ENCODE data around the gene RPS27. TPM values are rescaled to one million over a fixed set of nuclear protein-coding genes. Genes with fewer than 3 reads are reported as not detected.
A peak's percentile ranks its signal among the peaks of the same experiment; 100 is the strongest.

RPS27 gene
- total RNA-seq, result 2,661 TPM

DNA sequence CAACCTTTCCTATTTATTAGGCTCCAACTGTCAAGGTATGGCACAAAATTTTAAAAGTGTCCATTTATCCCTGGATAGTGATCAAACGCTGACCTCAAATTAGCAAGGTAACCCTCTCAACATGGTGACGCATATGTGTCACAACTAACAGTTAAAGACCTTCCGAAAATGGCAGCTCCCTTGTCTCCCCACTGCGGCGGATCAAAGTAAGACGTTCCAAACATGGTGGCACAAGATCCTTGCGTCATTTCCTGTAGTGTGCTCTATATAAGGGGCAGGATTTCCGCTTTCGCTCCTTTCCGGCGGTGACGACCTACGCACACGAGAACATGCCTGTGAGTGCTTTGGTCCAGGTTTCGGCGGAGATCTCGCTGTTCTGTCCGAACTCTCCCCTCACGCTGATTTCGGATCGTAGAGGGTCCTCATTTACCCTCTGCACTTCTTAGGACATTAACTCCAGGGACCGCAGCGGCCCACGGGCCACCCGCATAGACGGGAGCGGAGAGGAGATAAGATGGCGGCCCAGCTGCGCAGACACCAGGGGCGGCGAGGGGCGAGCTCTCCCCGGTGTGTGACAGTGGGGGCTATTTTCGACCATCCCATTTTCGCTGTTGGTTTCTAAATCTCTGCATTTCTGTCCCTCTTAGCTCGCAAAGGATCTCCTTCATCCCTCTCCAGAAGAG lies at the start of gene RPS27:
Gene RPS27 (plus strand): TSS at position 295 of the 683 bp plus-strand sequence. CDS start 35 bp downstream, at position 330.
- peak; percentile 95 for DNase-seq (ENCODE audit: low spot score)

DNA sequence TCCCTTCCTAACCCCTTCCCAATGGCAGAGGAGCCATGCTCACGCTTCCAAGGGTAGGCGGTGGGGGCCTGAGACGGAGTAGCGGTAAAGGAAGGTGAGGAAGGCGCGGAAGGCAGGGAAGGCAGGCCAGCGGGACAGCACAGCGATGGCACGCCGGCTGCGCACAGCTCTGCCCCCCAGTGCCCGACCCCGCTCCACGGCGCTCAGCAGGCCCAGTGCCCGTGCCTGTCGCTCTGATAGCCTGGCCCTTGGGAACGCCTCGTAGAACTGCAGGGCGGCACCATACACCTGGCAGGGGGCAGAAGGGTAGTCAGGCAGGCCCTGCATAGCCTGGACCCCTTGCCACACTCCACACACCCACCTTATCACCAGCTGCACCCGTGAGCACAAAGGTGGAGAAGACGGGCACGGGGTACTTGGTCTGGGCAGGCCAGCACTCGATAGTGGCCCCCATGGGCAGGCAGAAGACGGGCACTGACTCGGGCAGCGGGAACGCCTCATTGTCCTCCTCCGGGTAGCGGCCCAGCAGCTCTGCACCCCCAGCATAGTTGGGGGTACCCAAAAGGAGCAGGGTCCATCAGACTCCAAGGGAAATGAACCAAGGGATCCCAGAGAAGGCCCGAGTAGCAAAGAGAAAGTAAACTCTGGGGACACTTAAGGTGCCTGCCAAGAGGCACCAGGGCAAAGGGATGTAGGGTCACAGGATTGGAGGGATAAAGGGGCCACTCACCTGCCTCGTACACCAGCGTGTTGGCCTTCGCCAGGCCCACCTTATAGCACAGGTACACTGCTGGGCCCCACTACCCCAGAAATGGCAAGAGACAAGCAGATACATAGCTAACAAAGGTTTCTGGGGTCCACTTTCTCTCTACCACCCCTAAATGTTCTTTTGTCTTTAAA lies 48.5 kb upstream of the RPS27 start:
- no peak for DNase-seq (ENCODE audit: low spot score)

DNA sequence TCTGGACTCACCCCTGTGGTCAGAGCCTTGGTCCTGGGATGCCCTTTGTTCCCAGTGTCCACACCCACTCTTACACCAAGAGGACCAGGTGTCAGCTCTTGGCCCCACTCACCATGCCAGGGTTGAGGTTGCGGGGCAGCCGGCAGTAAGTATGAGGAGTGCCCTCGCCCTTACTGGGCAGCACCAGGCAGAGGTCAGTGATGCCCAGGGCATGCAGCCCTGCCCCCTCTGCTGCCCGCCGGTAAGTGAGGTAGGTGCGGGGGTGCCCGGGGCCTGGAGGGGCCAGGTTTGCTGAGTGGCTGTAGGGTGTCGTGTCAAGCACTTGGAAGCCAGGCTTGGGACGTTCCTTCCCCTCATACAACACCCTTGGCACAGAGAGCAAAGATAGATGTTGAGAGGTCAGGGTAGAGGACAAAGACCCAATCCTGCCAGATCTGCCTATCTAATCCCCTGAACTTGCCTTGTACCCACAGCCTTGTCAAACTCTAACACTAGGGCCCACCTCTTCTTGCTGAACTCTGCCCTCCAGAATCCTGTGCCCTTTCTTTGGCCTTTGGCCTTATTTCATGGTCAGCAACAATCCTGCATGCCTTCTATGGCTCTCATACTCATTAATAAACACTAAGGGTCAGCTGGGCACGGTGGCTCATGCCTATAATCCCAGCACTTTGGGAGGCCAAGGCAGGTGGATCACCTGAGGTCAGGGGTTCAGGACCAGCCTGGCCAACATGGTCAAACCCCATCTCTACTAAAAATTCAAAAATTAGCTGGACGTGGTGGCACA lies 47.6 kb upstream of the RPS27 start:
- no peak for DNase-seq (ENCODE audit: low spot score)

DNA sequence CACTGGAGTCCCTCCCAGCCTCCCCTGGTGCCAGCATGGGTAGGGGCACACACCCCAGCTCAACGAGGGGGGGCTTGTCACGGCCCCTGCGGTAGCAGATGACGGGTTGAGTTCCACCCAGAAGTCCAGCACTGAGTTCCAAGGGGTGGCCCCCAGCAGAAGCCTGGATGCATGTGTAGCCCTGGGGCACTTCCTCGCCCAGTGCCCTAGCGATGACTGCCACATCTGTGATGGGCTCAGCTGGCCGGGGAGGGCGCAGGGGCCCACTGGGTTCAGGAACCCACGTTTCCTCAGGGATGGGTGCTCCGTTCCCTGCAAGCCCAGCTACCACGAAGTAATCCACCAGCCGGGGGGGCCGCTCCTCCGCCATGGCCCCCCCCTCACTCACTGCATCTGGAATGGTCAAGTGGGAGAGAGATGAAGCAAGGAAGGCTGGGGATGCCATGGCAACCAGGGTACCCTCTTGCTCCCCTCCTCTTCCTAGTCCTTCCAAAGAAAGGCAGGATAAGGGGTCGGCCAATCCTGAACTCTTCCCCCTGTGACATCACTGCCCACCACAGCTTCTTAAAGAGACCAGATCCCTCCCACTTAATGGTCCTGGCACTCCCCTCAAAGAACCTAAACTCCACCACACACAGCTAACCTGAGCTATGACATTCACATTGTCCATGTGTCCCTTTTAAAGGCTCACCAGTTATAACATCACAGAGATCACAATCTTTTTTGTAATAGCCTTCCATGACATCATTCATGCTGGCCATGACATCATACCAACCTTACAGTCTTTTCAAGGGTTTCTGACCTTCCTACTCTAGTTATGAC lies 46.3 kb upstream of the RPS27 start:
- no peak for DNase-seq (ENCODE audit: low spot score)

DNA sequence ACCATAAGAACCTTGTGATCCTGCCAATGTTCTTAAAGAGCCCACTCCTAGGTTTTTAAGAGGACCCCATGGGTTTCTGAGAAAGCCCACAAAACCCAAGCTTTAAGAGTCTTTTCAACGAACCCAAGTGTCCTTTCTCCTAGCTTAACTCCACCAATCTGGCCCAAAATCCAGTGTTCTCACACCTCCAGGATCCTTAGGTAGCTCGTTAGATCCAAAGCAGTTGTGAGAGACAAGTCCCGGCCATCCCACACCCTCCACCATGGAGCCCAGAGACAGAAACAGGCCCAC lies 45.8 kb upstream of the RPS27 start:
- DNase-seq (ENCODE audit: low spot score), result no peak

DNA sequence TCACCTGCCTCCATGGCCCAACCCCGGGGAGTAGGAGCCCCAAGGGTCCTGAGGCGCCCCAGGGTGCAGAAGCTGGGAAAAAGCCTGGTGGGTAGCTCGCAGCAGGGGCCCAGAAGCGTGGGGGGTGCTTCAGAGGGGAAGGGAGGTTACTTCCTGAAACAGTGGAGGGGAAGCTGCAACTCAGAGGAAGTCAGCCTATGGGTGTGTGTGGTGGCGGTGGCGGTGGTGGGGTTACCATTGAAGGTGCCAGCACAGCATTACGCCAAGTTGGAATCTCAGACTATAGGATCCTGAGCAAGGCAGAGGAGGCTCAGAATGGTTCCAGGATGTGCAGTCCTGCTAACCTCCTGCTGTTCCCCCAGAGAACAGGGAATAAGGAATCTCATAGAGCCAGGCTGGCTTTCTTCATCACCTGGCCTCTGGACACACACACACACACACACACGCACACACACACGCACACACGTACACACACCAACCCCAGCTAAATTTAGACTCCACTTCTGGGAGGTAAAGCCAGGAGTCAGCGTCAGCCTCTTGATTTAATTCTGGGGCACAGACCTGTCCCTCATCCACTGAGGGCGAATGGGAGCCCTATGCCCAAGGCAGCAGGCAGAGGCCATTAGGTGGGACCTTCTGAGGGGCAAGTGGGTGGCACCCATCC lies 45.3 kb upstream of the RPS27 start:
- peak; percentile 68 for DNase-seq (ENCODE audit: low spot score)

DNA sequence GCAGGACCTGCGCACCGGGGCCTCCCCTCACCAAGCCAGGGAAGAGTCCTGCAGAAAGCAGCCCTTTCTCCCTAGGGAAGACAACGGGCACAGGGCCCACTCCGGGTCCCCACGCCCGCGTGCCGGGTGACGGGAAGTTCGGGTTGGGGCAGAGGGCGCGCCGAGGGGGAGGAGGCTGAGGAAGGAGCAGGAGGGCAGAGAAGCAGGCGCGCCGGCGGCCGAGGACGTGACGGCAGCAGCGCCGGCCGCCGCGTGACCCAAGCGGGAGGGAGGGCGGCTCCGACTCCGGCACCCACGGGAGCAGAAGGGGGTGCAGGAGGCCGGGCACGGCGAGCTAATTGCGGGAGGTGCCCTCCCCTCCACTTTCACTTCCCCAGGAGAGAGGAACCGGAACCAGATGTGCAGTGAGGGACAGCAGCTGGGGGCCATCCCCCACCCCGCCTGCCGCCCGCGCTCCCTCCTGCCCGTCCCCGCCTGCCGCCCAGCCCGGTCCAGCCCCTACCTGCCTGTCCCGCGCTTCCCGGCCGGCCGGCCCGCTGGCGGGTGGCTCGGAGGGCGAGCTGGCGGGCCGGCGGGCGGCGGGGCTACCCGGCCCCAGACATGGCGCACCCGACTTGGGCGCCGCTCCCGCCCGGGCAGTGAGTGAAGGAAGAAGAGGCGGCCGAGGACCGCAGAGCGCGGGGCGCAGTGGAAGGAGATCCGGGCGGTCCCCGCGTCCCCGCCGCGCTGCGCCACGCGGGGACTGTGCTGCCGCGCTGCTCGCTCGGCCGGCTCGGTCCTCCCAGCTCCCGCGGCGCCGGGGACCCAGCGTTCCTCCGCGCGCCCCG lies 44.6 kb upstream of the RPS27 start:
- peak; percentile 85 for DNase-seq (ENCODE audit: low spot score)

DNA sequence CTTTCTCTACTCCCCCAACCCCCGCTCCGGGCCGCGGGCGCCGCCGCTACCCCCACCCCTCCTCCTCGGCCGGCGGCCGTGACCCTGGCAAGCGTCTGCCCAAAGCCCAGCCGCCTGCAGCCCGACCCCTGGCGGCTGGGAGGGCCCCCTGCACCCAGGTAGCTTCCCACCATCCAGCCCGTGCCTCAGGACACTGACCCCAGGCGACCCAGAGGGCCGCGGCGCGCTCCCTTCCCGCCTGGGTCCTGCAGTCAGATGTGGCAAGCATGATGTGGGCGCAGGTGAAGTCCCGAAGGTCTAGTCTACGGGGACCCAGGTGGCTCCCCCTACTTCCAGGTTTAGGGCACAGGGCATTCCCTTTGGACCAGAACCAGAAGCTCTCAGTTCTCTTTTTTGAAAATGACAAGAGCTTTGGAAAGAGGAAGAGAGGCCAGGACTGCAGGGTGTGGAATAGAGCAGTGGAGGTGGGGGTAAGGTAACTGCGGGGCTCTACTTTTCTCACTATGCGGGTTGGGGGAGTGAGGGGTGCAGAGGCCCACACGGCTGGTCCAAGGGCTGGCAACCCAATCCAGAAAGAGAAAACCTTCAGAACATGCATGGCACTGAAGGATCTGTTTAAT lies 43.8 kb upstream of the RPS27 start, which contains the start of gene DENND4B:
Gene DENND4B (minus strand): TSS at position 97 of the 620 bp plus-strand sequence. CDS start 2,344 bp downstream, outside the sequence.
- DNase-seq (ENCODE audit: low spot score), result peak; percentile 85

DNA sequence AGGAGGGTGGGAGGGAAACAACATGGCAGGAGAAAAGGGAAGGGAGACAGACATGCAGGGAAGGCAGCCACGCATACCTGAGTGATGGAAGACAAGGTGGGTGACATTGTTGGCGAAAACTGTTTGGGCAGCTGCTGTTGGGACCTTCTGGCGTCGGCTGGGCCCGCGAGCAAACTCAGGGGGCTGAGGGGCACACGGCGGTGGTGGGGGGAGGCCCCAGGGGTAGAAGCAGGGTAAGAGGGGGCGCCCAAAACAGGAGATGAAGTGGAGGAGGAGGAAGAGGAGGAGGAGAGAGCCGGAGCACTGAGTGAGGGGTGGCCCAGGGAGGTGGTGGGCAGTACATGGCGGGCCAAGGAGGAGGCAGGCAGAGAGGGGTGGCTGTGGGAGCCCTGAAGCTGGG lies 39.4 kb upstream of the RPS27 start:
- no peak for DNase-seq (ENCODE audit: low spot score)

DNA sequence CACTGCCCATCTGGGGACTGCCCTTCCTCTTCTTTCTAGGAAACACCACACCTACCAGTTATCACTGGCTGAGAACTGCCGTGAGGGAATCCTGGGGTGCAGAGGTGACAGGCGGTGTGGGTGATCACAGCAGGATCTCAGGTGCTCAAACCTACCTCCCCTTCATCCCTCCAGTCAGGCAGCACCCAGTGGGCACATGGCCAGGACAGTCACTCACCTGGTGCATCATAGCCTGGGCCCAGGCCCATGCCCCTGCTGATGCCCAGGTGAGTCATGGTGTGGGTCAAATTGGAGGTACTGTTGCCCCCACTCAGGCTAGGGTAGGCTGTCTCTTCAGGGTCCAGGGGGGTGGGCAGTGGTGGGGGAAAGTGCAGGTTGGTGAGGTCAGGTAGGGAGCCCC lies 38.8 kb upstream of the RPS27 start:
- no peak for DNase-seq (ENCODE audit: low spot score)

DNA sequence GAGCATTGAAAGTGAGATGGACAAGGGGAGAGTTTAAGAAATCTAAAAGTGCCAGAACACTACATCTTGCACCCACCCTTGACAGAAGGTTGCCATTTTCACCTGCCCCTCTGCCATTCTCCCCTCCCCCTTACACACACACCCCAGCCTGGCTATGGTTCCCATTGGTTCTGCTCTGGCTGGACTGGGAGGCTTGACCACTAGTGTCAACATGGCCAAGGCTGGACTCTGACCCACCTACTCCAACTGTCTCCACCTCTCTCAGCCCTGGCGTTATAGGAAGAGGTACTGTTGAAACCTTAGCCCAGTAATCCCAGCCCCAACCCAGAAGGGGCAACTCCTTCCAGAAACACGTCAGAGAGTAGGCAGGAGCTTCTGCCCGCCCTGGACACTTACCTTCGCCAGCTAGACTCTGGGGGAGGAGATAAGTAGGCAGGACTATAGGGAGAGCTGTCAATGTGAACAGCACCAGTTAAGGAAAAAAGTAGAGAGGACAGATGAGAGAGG lies 36.6 kb upstream of the RPS27 start:
- DNase-seq (ENCODE audit: low spot score), result no peak

DNA sequence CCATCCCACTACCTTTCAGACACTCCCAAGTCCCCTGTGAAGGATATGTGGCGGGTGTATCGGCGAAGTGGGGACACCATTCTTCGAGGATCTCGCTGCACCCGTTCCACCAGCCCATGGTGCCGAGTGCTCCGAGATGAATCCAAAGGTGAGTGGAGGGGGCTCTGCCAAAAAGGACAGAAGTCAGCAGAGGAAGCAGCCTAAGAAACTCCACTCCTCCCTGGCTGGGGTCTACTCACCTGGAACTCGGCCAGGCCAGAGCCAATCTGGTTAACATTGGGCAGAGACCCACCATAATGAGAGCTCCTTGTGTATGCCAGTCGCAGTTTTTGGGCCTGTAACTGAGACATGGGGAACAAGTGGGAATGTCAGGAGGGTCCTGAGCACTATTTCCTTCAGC lies 35.7 kb upstream of the RPS27 start:
- DNase-seq (ENCODE audit: low spot score), result no peak

DNA sequence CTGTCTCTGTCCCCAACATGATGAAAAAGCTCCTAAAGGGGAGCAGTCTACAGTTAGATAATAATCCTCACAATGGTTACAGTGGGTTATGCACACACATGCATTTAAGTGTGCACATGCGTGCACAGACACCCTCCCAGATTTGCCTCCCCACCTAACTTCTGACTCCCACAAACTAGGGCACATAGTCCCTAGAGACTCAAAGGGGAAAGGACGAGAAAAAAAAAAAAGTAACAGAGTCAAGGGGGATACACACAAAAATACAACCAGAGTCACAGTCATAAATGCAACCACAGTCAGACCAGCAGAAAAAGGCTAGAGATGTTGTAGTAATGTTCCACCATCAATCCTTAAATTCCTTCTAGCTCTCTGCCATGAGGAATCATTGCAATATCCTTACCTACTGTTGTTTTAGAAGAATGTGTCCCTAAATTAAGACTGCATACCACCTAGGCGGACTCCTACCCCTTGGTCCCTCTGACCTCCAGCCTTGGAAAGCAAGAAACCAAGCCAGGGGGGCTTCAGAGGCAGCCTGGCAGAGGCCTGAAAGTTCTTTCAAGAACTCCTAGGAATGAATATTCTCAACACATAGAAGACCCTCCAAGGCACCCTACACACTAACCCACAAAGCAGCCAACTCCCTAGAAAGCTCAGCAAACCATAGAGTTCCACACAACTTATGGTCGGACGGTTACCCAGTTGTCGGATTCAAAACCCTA lies 33.4 kb upstream of the RPS27 start:
- no peak for DNase-seq (ENCODE audit: low spot score)

DNA sequence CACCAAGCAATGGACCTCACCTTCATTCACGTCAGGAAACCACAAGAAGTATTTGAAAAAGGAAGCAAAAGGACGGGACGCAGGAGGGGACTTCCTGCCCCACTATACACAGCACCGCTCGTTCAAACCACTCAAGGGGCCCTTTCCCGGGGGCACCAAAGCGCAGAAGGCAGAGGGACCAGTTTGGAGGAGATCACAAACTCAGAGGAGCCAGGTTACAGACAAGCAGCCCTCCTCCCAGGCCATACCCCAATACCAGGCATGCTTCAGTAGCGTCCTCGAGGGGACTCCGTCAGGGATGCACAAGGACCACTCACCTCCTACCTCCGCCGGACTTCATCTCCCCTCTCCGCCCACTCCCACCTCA lies 32.8 kb upstream of the RPS27 start:
- peak; percentile 46 for DNase-seq (ENCODE audit: low spot score)

DNA sequence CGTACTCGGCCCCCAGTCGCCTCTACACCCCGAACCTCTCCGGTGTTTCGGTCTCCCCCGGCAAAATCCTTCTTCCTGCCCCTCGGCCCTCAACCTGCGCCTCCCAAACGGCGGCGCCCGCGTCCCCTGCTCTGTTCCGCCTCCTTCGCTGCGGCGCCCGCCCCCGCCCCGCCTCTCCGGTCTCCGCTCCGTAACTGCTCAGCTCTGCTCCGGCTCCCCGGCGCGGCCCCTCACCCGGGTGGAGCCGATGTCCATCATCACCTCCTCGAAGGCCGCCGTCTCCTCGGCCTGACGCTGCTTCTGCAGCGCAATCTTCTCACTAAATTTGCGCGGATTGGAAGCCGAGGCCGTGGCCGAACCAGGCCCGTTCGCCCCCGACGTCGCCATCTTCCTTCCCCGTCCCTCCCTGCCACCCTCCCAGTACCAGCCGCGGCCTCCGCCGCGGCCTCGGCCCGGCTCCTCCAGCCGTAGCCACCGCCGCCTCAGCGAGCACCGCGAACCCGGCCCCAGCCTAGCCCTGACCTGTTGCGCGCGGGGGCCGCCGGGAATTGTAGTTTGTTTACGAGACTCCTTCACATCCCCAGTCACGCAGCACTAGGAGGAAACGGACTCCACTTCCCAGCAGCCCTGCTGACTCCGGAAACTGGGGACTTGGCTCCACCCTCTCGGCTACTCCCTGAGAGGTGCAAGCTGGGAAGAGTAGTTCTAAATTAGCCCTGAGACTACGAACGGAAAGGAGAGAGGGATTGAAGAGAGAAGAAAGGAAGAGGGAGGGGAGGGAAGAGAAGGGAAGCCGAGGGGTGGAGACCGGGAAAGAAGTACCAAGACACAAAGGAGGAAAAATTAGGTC lies 32.2 kb upstream of the RPS27 start, which contains the start of gene CRTC2:
Gene CRTC2 (minus strand): TSS at position 502 of the 850 bp plus-strand sequence. CDS start 115 bp downstream, at position 387.
- peak; percentile 98 for DNase-seq (ENCODE audit: low spot score)

DNA sequence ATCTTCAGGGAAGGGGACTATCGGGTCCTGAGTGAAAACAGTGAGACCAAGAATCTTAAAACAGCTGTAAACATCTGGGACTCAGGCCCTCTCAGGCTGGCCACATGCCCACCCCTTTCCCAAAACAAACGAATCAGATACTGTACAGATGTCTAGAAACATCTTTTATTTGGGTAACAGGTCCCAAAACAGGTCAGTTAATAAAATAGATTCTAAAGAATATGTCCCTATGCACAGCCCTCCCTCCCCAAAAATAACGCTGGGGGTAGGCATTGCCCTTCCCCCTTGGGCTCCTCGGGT lies 31.7 kb upstream of the RPS27 start:
- no peak for DNase-seq (ENCODE audit: low spot score)

DNA sequence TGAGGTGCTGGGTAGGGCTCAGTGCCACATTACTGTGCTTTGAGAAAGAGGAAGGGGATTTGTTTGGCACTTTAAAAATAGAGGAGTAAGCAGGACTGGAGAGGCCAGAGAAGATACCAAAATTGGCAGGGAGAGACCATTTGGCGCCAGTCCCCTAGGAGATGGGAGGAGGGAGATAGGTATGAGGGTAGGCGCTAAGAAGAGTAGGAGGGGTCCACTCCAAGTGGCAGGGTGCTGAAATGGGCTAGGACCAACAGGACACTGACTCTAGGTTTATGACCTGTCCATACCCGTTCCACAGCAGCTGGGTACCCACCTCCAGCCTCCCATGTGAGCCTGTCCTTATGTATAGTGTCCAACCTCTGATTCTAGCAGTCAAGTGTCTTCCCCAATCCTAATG lies 31.1 kb upstream of the RPS27 start:
- DNase-seq (ENCODE audit: low spot score), result no peak

DNA sequence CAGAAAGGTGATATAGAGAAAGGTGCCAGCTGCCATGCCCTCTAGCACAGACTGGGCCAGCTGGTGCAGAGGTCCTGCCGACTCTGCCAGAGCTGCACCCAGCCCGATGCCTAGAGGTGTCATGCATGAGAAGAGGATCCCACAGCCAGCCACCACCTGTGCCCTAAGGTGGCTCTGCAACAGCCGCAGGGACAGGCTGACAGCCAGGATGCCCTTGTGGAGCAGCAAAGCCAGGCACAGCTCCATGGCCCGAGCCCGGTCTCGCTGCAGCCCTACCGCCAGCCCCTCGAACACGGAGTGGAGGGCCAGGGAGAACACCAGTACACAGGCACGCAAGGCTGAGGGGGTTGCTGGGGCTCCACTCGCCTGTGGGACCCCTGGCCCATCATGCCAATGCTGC lies 30.4 kb upstream of the RPS27 start:
- DNase-seq (ENCODE audit: low spot score), result no peak
